Activated B cell treated with CpG ODN at 0.5 μM for 24 hours (primary cell): ENCODE results near the gene COL12A1. TPM values are rescaled to one million over a fixed set of nuclear protein-coding genes. Genes with fewer than 3 reads are reported as not detected.

ENCODE experiments used
- ATAC-seq: fragments of 200-7000 bp; cut with Tn5 transposase; one replicate; pipeline ENCODE4 v1.10.0; 2021; ENCODE audit warnings: low read depth, mild to moderate bottlenecking, moderate library complexity
- CTCF ChIA-PET: fragments of 350-600 bp; sonication (Branson Sonifier 250); formaldehyde crosslinking; loops from one replicate; lab custom pipeline; 2021; ENCODE audit warnings: antibody characterized with exemption; lab: Charles Lee
- POLR2A ChIA-PET: fragments of 350-600 bp; sonication (Branson Sonifier 250); formaldehyde crosslinking; loops from one replicate; lab custom pipeline; 2021; ENCODE audit warnings: antibody characterized with exemption; lab: Charles Lee
- DNase-seq: peaks from one replicate; pipeline ENCODE4 v3.0.0; 2022
- H3K27ac Mint-ChIP-seq: one replicate; pipeline ENCODE4 v1.8.0; 2020; ENCODE audit warnings: mixed read lengths
- H3K27me3 Mint-ChIP-seq: one replicate; pipeline ENCODE4 v1.8.0; 2021; ENCODE audit warnings: mixed read lengths
- H3K36me3 Mint-ChIP-seq: one replicate; pipeline ENCODE4 v1.8.0; 2021; ENCODE audit warnings: low read depth, mixed read lengths
- H3K4me1 Mint-ChIP-seq: one replicate; pipeline ENCODE4 v1.8.0; 2021; ENCODE audit warnings: mixed read lengths
- H3K4me3 Mint-ChIP-seq: one replicate; pipeline ENCODE4 v1.8.0; 2020; ENCODE audit warnings: mild to moderate bottlenecking, mixed read lengths
- H3K9me3 Mint-ChIP-seq: one replicate; pipeline ENCODE4 v1.8.0; 2020; ENCODE audit warnings: mixed read lengths
- CTCF ChIP-seq: fragments of 200-600 bp; IDR thresholded peaks from one replicate; pipeline ENCODE4 v1.8.0; 2022; ENCODE audit warnings: antibody characterized with exemption, mild to moderate bottlenecking
- intact Hi-C: fragments of 100-400 bp; cut with micrococcal nuclease; formaldehyde crosslinking; loops from one replicate; pipeline ENCODE4 v1.15.1; 2024
- total RNA-seq: library from RNA; stranded (reverse); gene quantifications from 2 replicates; pipeline ENCODE4 v1.2.3, GENCODE V29; 2022

COL12A1 gene
- total RNA-seq, 1 donor from 2014 or later: not detected

GRCh38 chr6:75171567-75171966, 34.3 kb downstream of the COL12A1 start:
- H3K36me3 Mint-ChIP-seq: no peaks in the 10 kb centered on the region
- no peak overlapping the region for H3K4me3 Mint-ChIP-seq
- no peaks in the 10 kb centered on the region for H3K4me1 Mint-ChIP-seq
- no peak overlapping the region for H3K27ac Mint-ChIP-seq
- ATAC-seq: no peak
- intact Hi-C loops: no loop called here
- ChIA-PET CTCF (no interaction called here), POLR2A (no interaction called here)
- DNase-seq: no peak
- H3K27me3 Mint-ChIP-seq: peaks cover 8% of the 10 kb centered on the region
- no peaks in the 10 kb centered on the region for H3K9me3 Mint-ChIP-seq
- TF ChIP-seq CTCF: no peak

GRCh38 chr6:75170691-75171560, 34.9 kb downstream of the COL12A1 start:
- no peaks in the 10 kb centered on the region for H3K36me3 Mint-ChIP-seq
- no peak overlapping the region for H3K4me3 Mint-ChIP-seq
- DNase-seq (no peak), ATAC-seq (no peak)
- no peaks in the 10 kb centered on the region for H3K4me1 Mint-ChIP-seq
- ChIA-PET POLR2A (no interaction called here), CTCF (no interaction called here)
- TF ChIP-seq CTCF: no peak
- H3K27ac Mint-ChIP-seq: no peak overlapping the region
- no peaks in the 10 kb centered on the region for H3K9me3 Mint-ChIP-seq
- H3K27me3 Mint-ChIP-seq: peaks cover 8% of the 10 kb centered on the region
- intact Hi-C loops: no loop called here

GRCh38 chr6:75169689-75170586, 35.9 kb downstream of the COL12A1 start:
- no peak overlapping the region for H3K4me3 Mint-ChIP-seq
- no peak overlapping the region for H3K27ac Mint-ChIP-seq
- ATAC-seq: no peak
- DNase-seq: no peak
- CTCF ChIA-PET: no interaction called here
- no peaks in the 10 kb centered on the region for H3K4me1 Mint-ChIP-seq
- H3K27me3 Mint-ChIP-seq: peaks cover 10% of the 10 kb centered on the region
- TF ChIP-seq CTCF: no peak
- intact Hi-C loops: no loop called here
- no peaks in the 10 kb centered on the region for H3K9me3 Mint-ChIP-seq
- H3K36me3 Mint-ChIP-seq: no peaks in the 10 kb centered on the region
- POLR2A ChIA-PET: no interaction called here

- Mint-ChIP-seq H3K9me3 (no peaks in the 10 kb centered on the region), H3K27me3 (peaks cover 8% of the 10 kb centered on the region), H3K36me3 (no peaks in the 10 kb centered on the region), H3K27ac (no peak overlapping the region), H3K4me1 (no peaks in the 10 kb centered on the region), H3K4me3 (no peak overlapping the region)
- intact Hi-C loops: no loop called here
- ChIA-PET POLR2A (no interaction called here), CTCF (no interaction called here)
- no peak for ATAC-seq
- DNase-seq: no peak
- TF ChIP-seq CTCF: no peak
Observed at GRCh38 chr6:75167851-75168250, 38.0 kb downstream of the COL12A1 start.

- TF ChIP-seq CTCF: no peak
- no peaks in the 10 kb centered on the region for H3K4me1 Mint-ChIP-seq
- intact Hi-C loops: no loop called here
- H3K36me3 Mint-ChIP-seq: no peaks in the 10 kb centered on the region
- CTCF ChIA-PET: no interaction called here
- ATAC-seq (no peak), DNase-seq (no peak)
- H3K27ac Mint-ChIP-seq: no peak overlapping the region
- POLR2A ChIA-PET: no interaction called here
- no peaks in the 10 kb centered on the region for H3K9me3 Mint-ChIP-seq
- H3K27me3 Mint-ChIP-seq: peaks cover 8% of the 10 kb centered on the region
- no peak overlapping the region for H3K4me3 Mint-ChIP-seq
Observed at GRCh38 chr6:75167325-75167724, 38.5 kb downstream of the COL12A1 start.
